HG03280 (cell line): ENCODE data around the gene ELOA.
A peak's percentile ranks its signal among the peaks of the same experiment; 100 is the strongest.

Experiments
- ATAC-seq: cut with Tn5 transposase; IDR thresholded peaks from one replicate; pipeline ENCODE4 v1.9.1; 2021; ENCODE audit warnings: mild to moderate bottlenecking, moderate library complexity; ENCODE audit not compliant: unreplicated experiment

Gene ELOA

GRCh38 chr1:23743287-23744152, at the start of gene ELOA:
Gene ELOA (plus strand): TSS chr1:23743471. CDS start chr1:23743504, 33 bp downstream.
- peak; percentile 73 for ATAC-seq

- ATAC-seq, result no peak
These were observed 49.7 kb upstream of the ELOA start for GRCh38 chr1:23693599-23693998.

GRCh38 chr1:23694371-23694770, 48.9 kb upstream of the ELOA start:
- ATAC-seq, result no peak

GRCh38 chr1:23695667-23696066, 47.6 kb upstream of the ELOA start:
- no peak for ATAC-seq

- ATAC-seq, result no peak
These were observed 46.8 kb upstream of the ELOA start for GRCh38 chr1:23696335-23696989.

- ATAC-seq, result no peak
These were observed 44.8 kb upstream of the ELOA start for GRCh38 chr1:23698466-23698865.

- no peak for ATAC-seq
These were observed 43.7 kb upstream of the ELOA start for GRCh38 chr1:23699280-23700179.

GRCh38 chr1:23701310-23701709, 42.0 kb upstream of the ELOA start:
- no peak for ATAC-seq

GRCh38 chr1:23701996-23702395, 41.3 kb upstream of the ELOA start:
- ATAC-seq, result no peak

- no peak for ATAC-seq
These were observed 38.3 kb upstream of the ELOA start for GRCh38 chr1:23704834-23705495.

GRCh38 chr1:23709229-23709628, 34.0 kb upstream of the ELOA start:
- no peak for ATAC-seq

- ATAC-seq, result no peak
These were observed 24.8 kb upstream of the ELOA start for GRCh38 chr1:23718482-23718881.

GRCh38 chr1:23719162-23719820, 24.0 kb upstream of the ELOA start:
- no peak for ATAC-seq

- peak; percentile 46 for ATAC-seq
These were observed 22.8 kb upstream of the ELOA start for GRCh38 chr1:23720256-23720995.

- ATAC-seq, result no peak
These were observed 20.6 kb upstream of the ELOA start for GRCh38 chr1:23722652-23723051.

GRCh38 chr1:23726686-23727085, 16.6 kb upstream of the ELOA start:
- no peak for ATAC-seq

- no peak for ATAC-seq
These were observed 15.9 kb upstream of the ELOA start for GRCh38 chr1:23727362-23727811.

- ATAC-seq, result no peak
These were observed 10.7 kb upstream of the ELOA start for GRCh38 chr1:23732363-23733224.
